Common myeloid progenitor, CD34-positive (primary cell): ENCODE data around the gene TBC1D7.

ENCODE experiments used
- CTCF ChIA-PET: fragments of 350-600 bp; sonication (Branson Sonifier 250); formaldehyde crosslinking; loops from one replicate; lab custom pipeline; 2021; ENCODE audit warnings: antibody characterized with exemption; lab: Charles Lee
- POLR2A ChIA-PET: fragments of 350-600 bp; sonication (Branson Sonifier 250); formaldehyde crosslinking; loops from one replicate; lab custom pipeline; 2021; ENCODE audit warnings: antibody characterized with exemption; lab: Charles Lee
- DNase-seq, 3 donors: peaks; one replicate each; pipeline versions ENCODE4 v3.0.0 to v3.0.0-alpha.2; 2013
- H3K27ac ChIP-seq, 2 experiments: 1 replicate in 1 of 2; 2 replicates in 1 of 2; pipeline ENCODE4 v1.7.0; 2013; ENCODE audit warnings: inconsistent platforms in 2 of 2, low read length in 2 of 2, mild to moderate bottlenecking in 2 of 2, low read depth in 1 of 2, moderate library complexity in 1 of 2; ENCODE audit not compliant: severe bottlenecking in 2 of 2, insufficient read depth in 1 of 2, poor library complexity in 1 of 2
- H3K27me3 ChIP-seq, 5 experiments: replicated peaks in 2 of 5; 1 replicate in 3 of 5; 2 replicates in 2 of 5; pipeline versions ENCODE4 v1.6.1 to v1.7.0; 2013; ENCODE audit warnings: low read length in 4 of 5, mild to moderate bottlenecking in 2 of 5, moderate library complexity in 2 of 5, inconsistent platforms in 1 of 5; ENCODE audit not compliant: insufficient read depth in 5 of 5, control insufficient read depth in 4 of 5
- H3K36me3 ChIP-seq, 4 experiments: 1 replicate in 2 of 4; 2 replicates in 2 of 4; pipeline versions ENCODE4 v1.6.1 to v1.7.0; 2013; ENCODE audit warnings: low read length in 3 of 4, control low read depth in 1 of 4, mild to moderate bottlenecking in 1 of 4; ENCODE audit not compliant: control insufficient read depth in 4 of 4, insufficient read depth in 4 of 4
- H3K4me1 ChIP-seq, 4 experiments: 1 replicate in 3 of 4; 2 replicates in 1 of 4; pipeline versions ENCODE4 v1.6.1 to v1.7.1; 2013; ENCODE audit warnings: low read length in 3 of 4, mild to moderate bottlenecking in 3 of 4, control low read depth in 1 of 4, inconsistent platforms in 1 of 4, moderate library complexity in 1 of 4; ENCODE audit not compliant: control insufficient read depth in 4 of 4, insufficient read depth in 4 of 4; ENCODE audit errors: control extremely low read depth in 1 of 4
- H3K4me3 ChIP-seq, 7 experiments: 1 replicate in 4 of 7; 2 replicates in 3 of 7; pipeline versions ENCODE4 v1.5.1 to v1.7.0; 2013; ENCODE audit warnings: mild to moderate bottlenecking in 7 of 7, low read length in 6 of 7, moderate library complexity in 6 of 7, inconsistent platforms in 2 of 7, low read depth in 2 of 7, control low read depth in 1 of 7; ENCODE audit not compliant: insufficient read depth in 4 of 7, control insufficient read depth in 1 of 7; ENCODE audit errors: extremely low read depth in 1 of 7
- H3K9me3 ChIP-seq, 5 experiments: 1 replicate in 4 of 5; 2 replicates in 1 of 5; pipeline versions ENCODE4 v1.6.1 to v1.7.1; 2013; ENCODE audit warnings: low read length in 4 of 5, mild to moderate bottlenecking in 2 of 5, inconsistent platforms in 1 of 5, low read depth in 1 of 5, moderate library complexity in 1 of 5; ENCODE audit not compliant: control insufficient read depth in 4 of 5, insufficient read depth in 2 of 5; ENCODE audit errors: control extremely low read depth in 1 of 5
- WGBS: methylation state at CpG from one replicate; pipeline ENCODE4 v1.1.5; 2013; ENCODE audit not compliant: insufficient coverage; 5-methylcytosine and 5-hydroxymethylcytosine counted together

Gene TBC1D7

GRCh38 chr6:13290335-13290734, 38.0 kb downstream of the TBC1D7 start:
- H3K36me3 ChIP-seq = peaks cover 17 to 75% (median 60%) of the 10 kb centered on the region in 4 experiments
- peak in 1 of 3 donors; percentile 30 for DNase-seq
- H3K9me3 ChIP-seq = peaks cover 3 to 17% (median 15%) of the 10 kb centered on the region in 5 experiments
- H3K27me3 ChIP-seq = no peaks in the 10 kb centered on the region
- WGBS = no CpG with 5 or more reads among the region's 2 CpGs
- peaks cover 6 to 24% (median 9%) of the 10 kb centered on the region in 4 experiments for H3K4me1 ChIP-seq
- ChIA-PET CTCF (interaction anchor here (0.8 kb wide), 1 partner anchor 39 kb away, joined by 3 read pairs; no protein-coding TSS in a partner anchor), POLR2A (no interaction called here)
- H3K27ac ChIP-seq = peak overlapping the region in 1 of 2 experiments; percentile 2
- H3K4me3 ChIP-seq = no peak overlapping the region

GRCh38 chr6:13289789-13290318, 38.5 kb downstream of the TBC1D7 start:
- 95% methylated on average over 6 of the region's 9 CpGs for WGBS
- CTCF ChIA-PET = interaction anchor here (0.8 to 1.0 kb wide), 3 partner anchors 11 to 103 kb away, joined by 3 read pairs; no protein-coding TSS in a partner anchor
- peak overlapping the region in 1 of 2 experiments; percentile 37 for H3K27ac ChIP-seq
- no peak for DNase-seq
- no peaks in the 10 kb centered on the region for H3K27me3 ChIP-seq
- POLR2A ChIA-PET = no interaction called here
- no peak overlapping the region for H3K4me3 ChIP-seq
- peaks cover 4 to 22% (median 7%) of the 10 kb centered on the region in 4 experiments for H3K4me1 ChIP-seq
- peaks cover 17 to 80% (median 64%) of the 10 kb centered on the region in 4 experiments for H3K36me3 ChIP-seq
- H3K9me3 ChIP-seq = peaks cover 3 to 17% (median 15%) of the 10 kb centered on the region in 5 experiments

- no peak for DNase-seq
- CTCF ChIA-PET = interaction anchor here (1.0 to 1.5 kb wide), 2 partner anchors 10 to 102 kb away, joined by 3 to 5 read pairs; no protein-coding TSS in a partner anchor
- WGBS = 92% methylated on average over 12 of the region's 13 CpGs
- H3K36me3 ChIP-seq = peaks cover 15 to 78% (median 61%) of the 10 kb centered on the region in 4 experiments
- peaks cover 0 to 16% (median 6%) of the 10 kb centered on the region in 4 experiments for H3K4me1 ChIP-seq
- H3K27me3 ChIP-seq = no peaks in the 10 kb centered on the region
- peaks cover 3 to 17% (median 15%) of the 10 kb centered on the region in 5 experiments for H3K9me3 ChIP-seq
- H3K4me3 ChIP-seq = no peak overlapping the region
- POLR2A ChIA-PET = no interaction called here
- H3K27ac ChIP-seq = no peak overlapping the region
Measured at GRCh38 chr6:13288969-13289391, 39.4 kb downstream of the TBC1D7 start.

GRCh38 chr6:13288481-13288880, 39.9 kb downstream of the TBC1D7 start:
- DNase-seq = no peak
- Histone ChIP-seq H3K27ac (no peak overlapping the region), H3K9me3 (peaks cover 3 to 17% (median 15%) of the 10 kb centered on the region in 5 experiments), H3K4me3 (no peak overlapping the region), H3K4me1 (peaks cover 0 to 16% (median 6%) of the 10 kb centered on the region in 4 experiments), H3K36me3 (peaks cover 19 to 79% (median 62%) of the 10 kb centered on the region in 4 experiments), H3K27me3 (no peaks in the 10 kb centered on the region)
- CTCF ChIA-PET = interaction anchor here (1.0 to 1.5 kb wide), 3 partner anchors 10 to 377 kb away, joined by 3 to 5 read pairs (median 3); no protein-coding TSS in a partner anchor
- POLR2A ChIA-PET = no interaction called here
- WGBS = 100% methylated on average over 7 of the region's 9 CpGs

- Histone ChIP-seq H3K9me3 (peaks cover 3 to 17% (median 15%) of the 10 kb centered on the region in 5 experiments), H3K27ac (no peak overlapping the region), H3K27me3 (no peaks in the 10 kb centered on the region), H3K4me1 (peaks cover 0 to 16% (median 6%) of the 10 kb centered on the region in 4 experiments), H3K36me3 (peaks cover 23 to 81% (median 64%) of the 10 kb centered on the region in 4 experiments), H3K4me3 (no peak overlapping the region)
- ChIA-PET CTCF (interaction anchor here (1.2 to 1.5 kb wide), 3 partner anchors 12 to 376 kb away, joined by 3 to 5 read pairs (median 3); no protein-coding TSS in a partner anchor), POLR2A (no interaction called here)
- DNase-seq = peak in 2 of 3 donors; percentile 31 to 42
- 100% methylated on average over 4 of the region's 7 CpGs for WGBS
Measured at GRCh38 chr6:13287104-13287503, 41.2 kb downstream of the TBC1D7 start.

GRCh38 chr6:13286181-13286580, 42.2 kb downstream of the TBC1D7 start:
- ChIA-PET CTCF (interaction anchor here (1.3 to 1.7 kb wide), 2 partner anchors 12 to 16 kb away, joined by 4 to 6 read pairs; no protein-coding TSS in a partner anchor), POLR2A (no interaction called here)
- H3K4me1 ChIP-seq = peaks cover 0 to 16% (median 6%) of the 10 kb centered on the region in 4 experiments
- H3K9me3 ChIP-seq = peaks cover 3 to 17% (median 15%) of the 10 kb centered on the region in 5 experiments
- peak in 2 of 3 donors; percentile 56 to 71 for DNase-seq
- 66% methylated on average over 3 of the region's 4 CpGs for WGBS
- no peaks in the 10 kb centered on the region for H3K27me3 ChIP-seq
- no peak overlapping the region for H3K4me3 ChIP-seq
- peaks cover 23 to 85% (median 66%) of the 10 kb centered on the region in 4 experiments for H3K36me3 ChIP-seq
- H3K27ac ChIP-seq = no peak overlapping the region
